KMS-11 (cell line): Measurements from ENCODE around the gene MAGEE1.

Experiments used
- H2AFZ ChIP-seq: fragments of 200-600 bp; sonication (generic); 2 replicates; pipeline ENCODE4 v1.6.1; 2016; ENCODE audit warnings: antibody characterized with exemption, mixed run types, low read depth
- H3K27ac ChIP-seq: fragments of 200-600 bp; sonication (generic); 2 replicates; pipeline ENCODE4 v1.6.1; 2016; ENCODE audit warnings: mild to moderate bottlenecking, mixed run types
- H3K27me3 ChIP-seq: fragments of 200-600 bp; sonication (generic); 2 replicates; pipeline ENCODE4 v1.6.1; 2017; ENCODE audit warnings: mild to moderate bottlenecking, low read depth, mixed run types, moderate library complexity; ENCODE audit not compliant: insufficient read depth
- H3K36me3 ChIP-seq: fragments of 200-600 bp; sonication (generic); 2 replicates; pipeline ENCODE4 v1.6.1; 2017; ENCODE audit warnings: mild to moderate bottlenecking, mixed run types; ENCODE audit not compliant: insufficient read depth
- H3K4me1 ChIP-seq: fragments of 200-600 bp; sonication (generic); 2 replicates; pipeline ENCODE4 v1.6.1; 2016; ENCODE audit warnings: mild to moderate bottlenecking, low read depth, mixed run types; ENCODE audit not compliant: poor library complexity, severe bottlenecking
- H3K4me2 ChIP-seq: fragments of 200-600 bp; sonication (generic); 2 replicates; pipeline ENCODE4 v1.7.0; 2016; ENCODE audit warnings: mild to moderate bottlenecking, mixed run types
- H3K4me3 ChIP-seq: fragments of 200-600 bp; sonication (generic); IDR thresholded peaks from 2 replicates; pipeline ENCODE4 v1.6.1; 2017; ENCODE audit warnings: low read depth, low read length, mixed read lengths; ENCODE audit not compliant: insufficient read depth
- H3K79me2 ChIP-seq: fragments of 200-600 bp; sonication (generic); 2 replicates; pipeline ENCODE4 v1.6.1; 2016; ENCODE audit warnings: low read depth, mixed run types; ENCODE audit not compliant: insufficient read depth
- H3K9ac ChIP-seq: fragments of 200-600 bp; sonication (generic); 2 replicates; pipeline ENCODE4 v1.6.1; 2016; ENCODE audit warnings: mild to moderate bottlenecking, mixed run types
- H4K20me1 ChIP-seq: fragments of 200-600 bp; sonication (generic); 2 replicates; pipeline ENCODE4 v1.6.1; 2016; ENCODE audit warnings: mild to moderate bottlenecking, mixed run types; ENCODE audit not compliant: insufficient read depth
- TF ChIP-seq, protein P1 (sequence below): fragments of 200-600 bp; sonication (generic); conservative IDR thresholded peaks from 2 replicates; pipeline ENCODE4 v1.6.1; 2017; ENCODE audit warnings: low read depth, mild to moderate bottlenecking, antibody characterized with exemption, low read length, moderate library complexity, mixed read lengths

MAGEE1 gene, protein sequence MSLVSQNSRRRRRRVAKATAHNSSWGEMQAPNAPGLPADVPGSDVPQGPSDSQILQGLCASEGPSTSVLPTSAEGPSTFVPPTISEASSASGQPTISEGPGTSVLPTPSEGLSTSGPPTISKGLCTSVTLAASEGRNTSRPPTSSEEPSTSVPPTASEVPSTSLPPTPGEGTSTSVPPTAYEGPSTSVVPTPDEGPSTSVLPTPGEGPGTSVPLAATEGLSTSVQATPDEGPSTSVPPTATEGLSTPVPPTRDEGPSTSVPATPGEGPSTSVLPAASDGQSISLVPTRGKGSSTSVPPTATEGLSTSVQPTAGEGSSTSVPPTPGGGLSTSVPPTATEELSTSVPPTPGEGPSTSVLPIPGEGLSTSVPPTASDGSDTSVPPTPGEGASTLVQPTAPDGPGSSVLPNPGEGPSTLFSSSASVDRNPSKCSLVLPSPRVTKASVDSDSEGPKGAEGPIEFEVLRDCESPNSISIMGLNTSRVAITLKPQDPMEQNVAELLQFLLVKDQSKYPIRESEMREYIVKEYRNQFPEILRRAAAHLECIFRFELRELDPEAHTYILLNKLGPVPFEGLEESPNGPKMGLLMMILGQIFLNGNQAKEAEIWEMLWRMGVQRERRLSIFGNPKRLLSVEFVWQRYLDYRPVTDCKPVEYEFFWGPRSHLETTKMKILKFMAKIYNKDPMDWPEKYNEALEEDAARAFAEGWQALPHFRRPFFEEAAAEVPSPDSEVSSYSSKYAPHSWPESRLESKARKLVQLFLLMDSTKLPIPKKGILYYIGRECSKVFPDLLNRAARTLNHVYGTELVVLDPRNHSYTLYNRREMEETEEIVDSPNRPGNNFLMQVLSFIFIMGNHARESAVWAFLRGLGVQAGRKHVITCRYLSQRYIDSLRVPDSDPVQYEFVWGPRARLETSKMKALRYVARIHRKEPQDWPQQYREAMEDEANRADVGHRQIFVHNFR

DNA sequence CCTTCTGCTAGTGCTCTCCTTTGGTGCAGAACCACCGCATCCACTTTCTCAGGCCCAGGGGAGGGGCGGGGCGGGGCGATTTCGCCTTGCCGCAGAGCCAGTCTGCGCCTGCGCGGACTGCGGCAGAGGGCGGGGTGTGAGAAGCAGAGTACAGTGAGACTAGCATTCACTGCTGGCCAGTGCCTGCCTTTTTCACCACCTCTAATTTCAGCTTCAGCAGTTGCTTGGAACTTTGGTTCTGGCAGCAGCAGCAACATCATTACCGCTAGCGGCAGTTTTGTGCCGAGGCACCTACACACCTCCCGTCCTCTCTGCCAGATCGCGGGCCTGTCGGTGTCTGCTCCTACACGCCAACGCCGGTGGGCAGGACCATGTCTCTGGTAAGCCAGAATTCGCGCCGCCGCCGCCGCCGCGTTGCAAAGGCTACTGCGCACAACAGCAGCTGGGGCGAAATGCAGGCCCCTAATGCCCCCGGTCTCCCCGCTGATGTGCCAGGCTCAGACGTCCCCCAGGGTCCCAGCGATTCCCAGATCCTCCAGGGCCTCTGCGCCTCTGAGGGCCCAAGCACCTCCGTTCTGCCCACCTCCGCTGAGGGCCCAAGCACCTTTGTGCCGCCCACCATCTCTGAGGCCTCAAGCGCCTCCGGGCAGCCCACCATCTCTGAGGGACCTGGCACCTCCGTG, at the start of gene MAGEE1:
Gene MAGEE1 (plus strand): TSS at position 151 of the 683 bp plus-strand sequence. CDS start 221 bp downstream, at position 372.
- peak within 1 kb of the TSS; percentile 51; the same call in 1 of the 2 replicates for H3K4me2 ChIP-seq
- TF ChIP-seq, protein P1, sequence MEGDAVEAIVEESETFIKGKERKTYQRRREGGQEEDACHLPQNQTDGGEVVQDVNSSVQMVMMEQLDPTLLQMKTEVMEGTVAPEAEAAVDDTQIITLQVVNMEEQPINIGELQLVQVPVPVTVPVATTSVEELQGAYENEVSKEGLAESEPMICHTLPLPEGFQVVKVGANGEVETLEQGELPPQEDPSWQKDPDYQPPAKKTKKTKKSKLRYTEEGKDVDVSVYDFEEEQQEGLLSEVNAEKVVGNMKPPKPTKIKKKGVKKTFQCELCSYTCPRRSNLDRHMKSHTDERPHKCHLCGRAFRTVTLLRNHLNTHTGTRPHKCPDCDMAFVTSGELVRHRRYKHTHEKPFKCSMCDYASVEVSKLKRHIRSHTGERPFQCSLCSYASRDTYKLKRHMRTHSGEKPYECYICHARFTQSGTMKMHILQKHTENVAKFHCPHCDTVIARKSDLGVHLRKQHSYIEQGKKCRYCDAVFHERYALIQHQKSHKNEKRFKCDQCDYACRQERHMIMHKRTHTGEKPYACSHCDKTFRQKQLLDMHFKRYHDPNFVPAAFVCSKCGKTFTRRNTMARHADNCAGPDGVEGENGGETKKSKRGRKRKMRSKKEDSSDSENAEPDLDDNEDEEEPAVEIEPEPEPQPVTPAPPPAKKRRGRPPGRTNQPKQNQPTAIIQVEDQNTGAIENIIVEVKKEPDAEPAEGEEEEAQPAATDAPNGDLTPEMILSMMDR: no peak
- H3K27me3 ChIP-seq: no peaks in the 10 kb centered on the region
- no peak within 1 kb of the TSS for H3K4me3 ChIP-seq
- H4K20me1 ChIP-seq: no peaks in the 10 kb centered on the region
- H3K9ac ChIP-seq: peak within 1 kb of the TSS; percentile 52; the same call in 1 of the 2 replicates
- no peak within 1 kb of the TSS for H3K27ac ChIP-seq
- H3K79me2 ChIP-seq: no peaks in the 10 kb centered on the region
- H3K36me3 ChIP-seq: no peaks in the 10 kb centered on the region
- H3K4me1 ChIP-seq: no peaks in the 10 kb centered on the region
- H2AFZ ChIP-seq: peak within 1 kb of the TSS; percentile 76

DNA sequence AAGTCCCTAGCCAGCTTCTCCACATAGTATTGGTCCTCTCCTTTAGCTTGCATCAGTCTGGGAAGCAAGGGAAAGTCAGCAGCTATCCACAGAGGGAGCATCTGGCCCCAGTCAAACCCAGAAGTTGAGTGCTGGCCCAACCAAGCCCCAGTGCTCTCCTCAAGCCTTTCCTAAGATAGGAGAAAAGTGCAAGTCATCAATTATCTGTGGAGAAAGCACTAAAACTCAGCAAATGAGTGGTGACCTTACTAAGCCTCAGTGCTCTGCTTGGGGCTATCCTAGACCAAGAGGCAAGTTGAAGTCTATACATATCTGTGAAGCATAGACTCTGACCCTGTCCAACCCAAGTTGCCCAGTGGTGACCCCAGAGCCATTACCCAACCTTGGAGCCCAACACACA, 28.5 kb upstream of the MAGEE1 start:
- Histone ChIP-seq H4K20me1 (no peaks in the 10 kb centered on the region), H3K79me2 (no peaks in the 10 kb centered on the region), H3K4me2 (no peak overlapping the region), H3K4me1 (no peaks in the 10 kb centered on the region), H3K27me3 (no peaks in the 10 kb centered on the region), H3K36me3 (no peaks in the 10 kb centered on the region), H3K9ac (no peak overlapping the region), H3K27ac (no peak overlapping the region), H3K4me3 (no peak overlapping the region), H2AFZ (no peak overlapping the region)
- TF ChIP-seq, protein P1: no peak

DNA sequence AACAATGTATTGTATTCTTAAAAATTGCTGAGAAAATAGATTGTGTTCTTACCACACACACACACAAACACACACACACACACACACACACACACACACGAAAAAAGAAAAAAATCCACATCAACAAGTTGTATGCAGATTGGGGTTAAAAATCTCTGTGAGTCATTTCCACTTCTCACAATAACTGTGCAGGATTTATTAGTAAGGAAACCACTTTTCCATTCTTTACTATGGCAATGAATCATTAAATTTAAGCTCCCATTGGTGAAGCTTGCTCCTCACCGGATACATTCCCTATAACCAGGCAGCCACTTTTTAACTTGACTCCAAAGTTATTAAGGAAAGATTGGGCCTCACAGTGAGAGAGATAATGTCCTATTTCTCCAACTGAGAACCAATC, 19.7 kb upstream of the MAGEE1 start:
- no peak overlapping the region for H2AFZ ChIP-seq
- no peaks in the 10 kb centered on the region for H3K36me3 ChIP-seq
- no peak overlapping the region for H3K4me2 ChIP-seq
- H3K27me3 ChIP-seq: no peaks in the 10 kb centered on the region
- H4K20me1 ChIP-seq: no peaks in the 10 kb centered on the region
- H3K4me3 ChIP-seq: no peak overlapping the region
- TF ChIP-seq, protein P1: no peak
- H3K4me1 ChIP-seq: no peaks in the 10 kb centered on the region
- H3K79me2 ChIP-seq: no peaks in the 10 kb centered on the region
- no peak overlapping the region for H3K27ac ChIP-seq
- H3K9ac ChIP-seq: no peak overlapping the region

DNA sequence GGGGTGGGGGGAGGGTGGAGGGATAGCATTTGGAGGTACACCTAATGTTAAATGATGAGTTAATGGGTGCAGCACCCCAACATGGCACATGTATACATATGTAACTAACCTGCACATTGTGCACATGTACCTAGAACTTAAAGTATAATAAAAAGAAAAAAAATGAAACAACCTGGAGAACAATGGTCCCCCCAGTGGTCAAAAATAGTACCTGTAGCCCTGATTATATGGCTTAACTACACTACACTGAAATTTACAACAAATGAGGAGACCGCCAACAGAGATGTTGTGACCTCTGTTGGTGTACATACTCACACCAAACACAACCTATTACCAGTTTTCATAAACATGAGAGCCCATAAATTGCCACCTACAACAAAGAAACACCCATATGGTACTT, 7.3 kb upstream of the MAGEE1 start:
- Histone ChIP-seq H3K27ac (no peak overlapping the region), H3K4me1 (no peaks in the 10 kb centered on the region), H4K20me1 (no peaks in the 10 kb centered on the region), H2AFZ (no peak overlapping the region), H3K4me3 (no peak overlapping the region), H3K36me3 (no peaks in the 10 kb centered on the region), H3K4me2 (no peak overlapping the region), H3K27me3 (no peaks in the 10 kb centered on the region), H3K9ac (no peak overlapping the region), H3K79me2 (no peaks in the 10 kb centered on the region)
- TF ChIP-seq, protein P1: 0 out of 2 replicates have a peak, but pooled peaks have one; percentile 30
